Ovary (tissue), 9 donors: ENCODE results near the gene KRT10. TPM values are rescaled to one million over a fixed set of nuclear protein-coding genes. Genes with fewer than 3 reads are reported as not detected.

Experiments
- DNase-seq, 5 donors: peaks; one replicate each; pipeline ENCODE4 v3.0.0-alpha.2; 2019 to 2020
- H3K27ac ChIP-seq, 2 donors: fragments of 200-600 bp; one replicate each; pipeline versions ENCODE4 v1.5.1 to v1.8.0; 2019 to 2022
- H3K27me3 ChIP-seq: fragments of 200-600 bp; one replicate; pipeline ENCODE4 v1.8.0; 2022
- H3K36me3 ChIP-seq: fragments of 200-600 bp; sonication (generic); one replicate; pipeline ENCODE4 v1.5.1; 2019
- H3K4me1 ChIP-seq: one replicate; pipeline ENCODE4 v1.8.1; 2013; ENCODE audit warnings: mild to moderate bottlenecking, moderate library complexity; ENCODE audit not compliant: insufficient read depth
- H3K4me3 ChIP-seq: fragments of 200-600 bp; sonication (generic); one replicate; pipeline ENCODE4 v1.5.1; 2017
- H3K9me3 ChIP-seq, 2 donors: fragments of 200-600 bp in 1 of 2; sonication (generic) in 1 of 2; one replicate each; pipeline versions ENCODE4 v1.5.1 to v1.8.1; 2013 to 2019; ENCODE audit warnings: mild to moderate bottlenecking in 1 of 2, moderate library complexity in 1 of 2
- EP300 ChIP-seq: sonication (generic); formaldehyde crosslinking; IDR thresholded peaks from one replicate; pipeline ENCODE4 v1.6.1; 2017; ENCODE audit warnings: antibody characterized with exemption
- POLR2A ChIP-seq: fragments of 450-650 bp; IDR thresholded peaks from one replicate; pipeline ENCODE4 v1.6.1; 2017; ENCODE audit warnings: antibody characterized with exemption, mild to moderate bottlenecking, moderate library complexity
- WGBS, 3 donors: extraction: QIAGEN DNeasy Blood & Tissue Kit in 1 of 3; methylation state at CpG; one replicate each; pipeline versions ENCODE4 v1.1.5 to v1.1.7; 2013 to 2017; 5-methylcytosine and 5-hydroxymethylcytosine counted together
- intact Hi-C, 4 donors: fragments of 100-400 bp; cut with DNase I; formaldehyde crosslinking; loops; one replicate each; pipeline versions ENCODE4 v1.11.0 to v1.15.1; 2022 to 2023
- polyA plus RNA-seq, 2 donors: library from polyadenylated mRNA; stranded (reverse); fragments of 200-250 nt in 1 of 2; fragments of 350-450 nt in 1 of 2; fragmentation: Illumina TruSeq in 1 of 2; extraction: RNeasy Lipid Tissue Mini Kit (QIAGEN cat#74804) in 1 of 2; gene quantifications; one replicate each; pipeline ENCODE4 v1.2.3, GENCODE V29; 2013 to 2014
- total RNA-seq, 7 donors: library from RNA; depleted of rRNA in 2 of 7; stranded (reverse); fragments of >200 nt in 2 of 7; fragmentation: NEBNext Ultra II Directional in 3 of 7; extraction: Animal tissue kit (Norgen Biotek cat#: 25700) in 3 of 7; gene quantifications; one replicate each; pipeline versions ENCODE4 v1.1.0 to v1.2.4, GENCODE V29; 2016 to 2023
- TF ChIP-seq, protein P1 (sequence below), 3 donors: fragments of 450-650 bp in 2 of 3; fragments of 200-600 bp in 1 of 3; IDR thresholded peaks; one replicate each; pipeline versions ENCODE4 v1.5.1 to v1.8.0; 2016 to 2022; ENCODE audit warnings: antibody characterized with exemption in 3 of 3, mild to moderate bottlenecking in 1 of 3
- donor health status: DM: no; HTN: no; CAD: no; lungs with moderate emphysema.
- donor health status: DM: no; HTN: no; CAD: no.
- donor health status: Bipolar disorder and iron deficiency.
- donor health status: DM: yes; HTN: yes; CAD: no.
- donor health status: DM: no; HTN: no; CAD: no.
- donor health status: DM: yes; HTN: yes; CAD: no.

The KRT10 gene
- total and polyA plus RNA-seq, 9 donors, result 10.4 to 57.3 (median 35.2) TPM

DNA sequence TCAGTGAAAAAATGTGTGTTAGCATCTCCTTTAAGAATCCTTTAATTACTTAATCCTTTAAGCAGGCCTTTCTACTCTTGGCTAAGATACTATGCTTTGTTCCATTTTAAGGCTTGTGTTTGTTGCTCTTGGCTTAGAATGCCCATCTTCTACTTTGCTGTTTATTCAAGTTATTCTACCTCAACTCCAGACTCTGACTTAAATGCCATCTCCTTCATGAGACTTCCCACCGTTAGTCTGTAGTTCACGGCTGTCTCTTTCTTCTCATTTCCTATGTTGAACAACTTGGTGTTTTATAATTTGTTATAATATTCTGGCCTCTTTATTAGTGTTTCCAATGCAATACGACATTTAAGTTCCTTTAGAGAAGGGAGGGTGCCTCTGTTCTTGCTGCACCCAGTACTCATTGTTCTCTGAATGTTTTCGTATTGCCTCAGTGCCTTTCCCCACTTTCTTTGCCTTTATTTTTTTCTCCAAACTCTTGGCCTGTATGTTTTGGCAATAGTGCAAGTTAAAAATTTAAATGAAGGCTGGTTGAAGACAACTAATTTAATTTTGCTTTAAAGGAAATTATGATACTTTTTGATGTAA lies 6.1 kb upstream of the KRT10 start:
- WGBS, 3 donors, result 63 to 83% (median 79%) methylated on average over 4 of the region's 4 CpGs
- Histone ChIP-seq H3K27ac (no peak overlapping the region), H3K36me3 (no peaks in the 10 kb centered on the region), H3K4me1 (no peaks in the 10 kb centered on the region), H3K9me3 (no peaks in the 10 kb centered on the region), H3K27me3 (no peaks in the 10 kb centered on the region), H3K4me3 (no peak overlapping the region)
- DNase-seq, result no peak
- intact Hi-C loops, result no loop called here
- TF ChIP-seq POLR2A (no peak), EP300 (no peak)
- TF ChIP-seq, protein P1, sequence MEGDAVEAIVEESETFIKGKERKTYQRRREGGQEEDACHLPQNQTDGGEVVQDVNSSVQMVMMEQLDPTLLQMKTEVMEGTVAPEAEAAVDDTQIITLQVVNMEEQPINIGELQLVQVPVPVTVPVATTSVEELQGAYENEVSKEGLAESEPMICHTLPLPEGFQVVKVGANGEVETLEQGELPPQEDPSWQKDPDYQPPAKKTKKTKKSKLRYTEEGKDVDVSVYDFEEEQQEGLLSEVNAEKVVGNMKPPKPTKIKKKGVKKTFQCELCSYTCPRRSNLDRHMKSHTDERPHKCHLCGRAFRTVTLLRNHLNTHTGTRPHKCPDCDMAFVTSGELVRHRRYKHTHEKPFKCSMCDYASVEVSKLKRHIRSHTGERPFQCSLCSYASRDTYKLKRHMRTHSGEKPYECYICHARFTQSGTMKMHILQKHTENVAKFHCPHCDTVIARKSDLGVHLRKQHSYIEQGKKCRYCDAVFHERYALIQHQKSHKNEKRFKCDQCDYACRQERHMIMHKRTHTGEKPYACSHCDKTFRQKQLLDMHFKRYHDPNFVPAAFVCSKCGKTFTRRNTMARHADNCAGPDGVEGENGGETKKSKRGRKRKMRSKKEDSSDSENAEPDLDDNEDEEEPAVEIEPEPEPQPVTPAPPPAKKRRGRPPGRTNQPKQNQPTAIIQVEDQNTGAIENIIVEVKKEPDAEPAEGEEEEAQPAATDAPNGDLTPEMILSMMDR (IDR thresholded peaks at IDR 0.05), result no peak

GRCh38 chr17:40827746-40828453 lies 5.5 kb upstream of the KRT10 start:
- 83 to 91% (median 90%) methylated on average over 7 of the region's 7 CpGs for WGBS, 3 donors
- no peaks in the 10 kb centered on the region for H3K4me1 ChIP-seq
- no peak for TF ChIP-seq EP300
- TF ChIP-seq, protein P1 (IDR thresholded peaks at IDR 0.05), result no peak
- TF ChIP-seq POLR2A, result no peak
- H3K36me3 ChIP-seq, result no peaks in the 10 kb centered on the region
- no peaks in the 10 kb centered on the region for H3K9me3 ChIP-seq
- no peak overlapping the region for H3K4me3 ChIP-seq
- no peak overlapping the region for H3K27ac ChIP-seq
- no peaks in the 10 kb centered on the region for H3K27me3 ChIP-seq
- intact Hi-C loops, result no loop called here
- no peak for DNase-seq

- intact Hi-C loops, result no loop called here
- WGBS, 3 donors, result 90 to 95% (median 93%) methylated on average over 2 of the region's 2 CpGs
- Histone ChIP-seq H3K27me3 (no peaks in the 10 kb centered on the region), H3K36me3 (no peaks in the 10 kb centered on the region), H3K4me3 (no peak overlapping the region), H3K4me1 (no peaks in the 10 kb centered on the region), H3K9me3 (no peaks in the 10 kb centered on the region), H3K27ac (no peak overlapping the region)
- TF ChIP-seq EP300 (no peak), POLR2A (no peak)
- TF ChIP-seq, protein P1 (IDR thresholded peaks at IDR 0.05), result no peak
- DNase-seq, result no peak
These were observed 3.2 kb upstream of the KRT10 start for GRCh38 chr17:40825599-40825998.

DNA sequence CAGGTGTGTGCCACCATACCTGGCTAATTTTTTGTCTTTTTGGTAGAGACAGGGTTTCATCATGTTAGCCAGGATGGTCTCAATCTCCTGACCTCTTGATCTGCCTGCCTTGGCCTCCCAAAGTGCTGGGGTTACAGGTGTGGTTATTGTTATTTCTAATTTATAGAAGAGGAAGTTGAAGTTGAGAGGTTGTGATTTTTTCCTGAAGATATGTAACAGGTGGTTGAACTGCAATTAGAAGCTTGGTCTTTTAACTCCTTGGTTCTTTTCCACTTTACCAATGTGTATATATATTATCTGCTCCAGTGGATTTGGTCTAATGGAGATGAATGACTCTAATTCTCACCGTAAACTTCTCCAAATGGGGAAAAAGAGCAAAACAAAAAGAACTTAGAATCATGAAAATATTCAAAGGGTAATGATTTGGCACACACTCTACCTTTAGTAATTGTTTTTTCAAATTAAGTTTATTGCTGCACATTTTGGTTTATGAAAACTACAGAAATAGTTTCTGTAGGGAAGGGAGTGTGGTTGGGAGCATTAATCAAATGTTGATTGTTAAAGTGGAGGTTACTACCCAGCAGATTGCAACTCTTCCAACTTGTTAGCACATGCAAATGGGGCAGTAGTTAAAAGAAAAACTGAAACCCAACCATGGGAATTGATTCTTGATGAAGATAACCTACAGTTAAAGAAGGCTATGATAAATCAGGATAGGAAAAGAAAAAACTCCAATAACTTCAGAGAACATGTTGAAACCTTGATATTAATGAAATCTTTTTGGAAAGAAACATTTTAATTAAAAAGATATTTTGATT lies 1.8 kb upstream of the KRT10 start:
- TF ChIP-seq, protein P1 (IDR thresholded peaks at IDR 0.05), result no peak
- TF ChIP-seq EP300 (no peak), POLR2A (no peak)
- intact Hi-C loops, result no loop called here
- Histone ChIP-seq H3K27ac (no peak overlapping the region), H3K4me3 (no peak overlapping the region), H3K27me3 (no peaks in the 10 kb centered on the region), H3K4me1 (peaks cover 2% of the 10 kb centered on the region), H3K9me3 (no peaks in the 10 kb centered on the region), H3K36me3 (no peaks in the 10 kb centered on the region)
- DNase-seq, result no peak
- 95 to 100% (median 96%) methylated on average over 1 of the region's 1 CpG for WGBS, 3 donors
